Measurements from ENCODE around the gene SSR1.
"Not testable (repeated sequence)": the region's sequence is repeated elsewhere in the genome, so short reads cannot be mapped to it uniquely, and the experiment has no call there.

Gene SSR1

DNA sequence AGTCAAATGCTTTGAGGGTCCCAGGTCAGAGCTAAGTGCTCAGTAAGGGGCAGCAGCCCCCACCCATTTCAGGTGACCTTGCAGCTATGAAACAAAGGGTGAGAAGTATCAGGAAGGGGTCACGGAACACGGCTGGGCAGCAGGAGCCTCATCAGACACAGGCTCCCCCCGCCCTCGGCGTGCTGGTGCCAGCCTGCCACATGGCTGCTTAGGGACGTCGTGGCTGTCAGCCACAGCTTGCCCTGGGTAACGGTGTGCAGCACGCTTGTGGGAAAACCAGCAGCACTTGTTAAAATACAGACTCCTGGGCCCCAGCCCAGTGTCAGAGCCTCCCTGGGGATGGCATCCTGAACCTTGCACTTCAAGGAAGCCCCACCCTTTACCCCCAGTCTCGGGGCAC lies 39.3 kb downstream of the SSR1 start:
- no peak for DNase-seq

DNA sequence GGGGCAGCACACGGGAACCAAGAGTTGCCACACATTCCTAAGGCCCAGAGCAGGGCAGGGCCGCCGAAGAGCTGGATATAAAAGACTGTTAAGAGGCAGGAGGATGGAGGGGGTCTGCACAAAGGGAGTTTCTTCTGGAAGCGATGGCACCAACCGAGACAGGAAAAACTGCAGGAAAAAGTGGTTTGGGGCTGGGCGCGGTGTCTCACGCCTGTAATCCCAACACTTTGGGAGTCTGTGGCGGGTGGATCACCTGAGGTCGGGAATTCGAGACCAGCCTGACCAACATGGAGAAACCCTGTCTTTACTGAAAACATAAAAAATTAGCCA lies 41.8 kb downstream of the SSR1 start:
- DNase-seq = no peak

DNA sequence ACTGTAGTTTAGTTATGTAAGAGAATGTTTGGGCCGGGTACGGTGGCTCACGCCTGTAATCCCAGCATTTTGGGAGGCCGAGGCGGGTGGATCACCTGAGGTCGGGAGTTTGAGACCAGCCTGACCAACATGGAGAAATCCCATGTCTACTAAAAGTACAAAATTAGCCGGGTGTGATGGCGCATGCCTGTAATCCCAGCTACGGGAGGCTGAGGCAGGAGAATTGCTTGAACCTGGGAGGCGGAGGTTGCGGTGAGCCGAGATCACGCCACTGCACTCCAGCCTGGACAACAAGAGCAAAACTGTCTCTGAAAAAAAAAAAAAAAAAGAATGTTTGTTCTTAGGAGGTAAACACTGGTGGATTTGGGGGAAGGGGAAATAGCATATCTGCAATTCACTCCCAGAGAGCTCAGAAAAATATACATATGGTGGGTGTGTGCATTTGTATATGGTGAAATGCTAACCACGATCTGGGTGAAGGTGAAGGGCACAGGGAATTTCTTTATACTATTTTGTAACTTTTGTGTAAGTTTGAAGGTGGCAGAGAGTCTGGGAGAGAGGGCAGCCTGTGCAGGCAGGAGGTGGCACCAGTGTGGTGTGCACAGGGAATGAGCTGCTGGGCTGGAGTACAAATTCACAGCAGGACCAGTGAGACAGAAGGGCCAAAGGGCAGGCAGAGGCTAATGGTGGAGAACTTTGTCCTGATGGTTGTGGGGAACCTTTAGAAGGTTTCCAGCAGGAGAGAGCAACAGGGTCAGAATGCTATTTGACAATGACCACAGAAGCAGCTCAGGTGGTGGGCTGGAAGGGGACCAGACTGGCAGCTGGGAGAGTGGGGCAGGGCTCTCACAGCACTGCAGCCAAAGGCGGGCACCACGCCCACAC lies 42.4 kb downstream of the SSR1 start:
- no peak for DNase-seq

DNA sequence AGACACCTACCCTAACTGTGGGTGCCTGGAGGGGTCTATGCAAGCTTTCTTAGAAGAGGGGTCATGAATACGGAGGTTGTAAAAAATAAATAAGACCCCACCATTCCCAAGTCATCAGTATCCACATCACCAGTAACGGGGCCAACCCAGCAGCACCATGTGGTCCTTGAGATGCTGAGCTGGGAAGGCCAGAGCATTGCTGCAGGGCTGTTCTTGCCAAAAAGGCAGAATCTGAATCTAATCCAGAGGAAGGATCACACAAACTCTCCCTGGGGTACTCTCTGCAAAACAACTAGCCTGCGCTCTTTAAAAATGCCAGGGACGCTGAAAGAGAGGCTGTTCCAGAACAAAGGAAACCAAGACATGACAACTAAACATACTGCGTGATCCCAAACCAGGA lies 43.2 kb downstream of the SSR1 start:
- DNase-seq = no peak

DNA sequence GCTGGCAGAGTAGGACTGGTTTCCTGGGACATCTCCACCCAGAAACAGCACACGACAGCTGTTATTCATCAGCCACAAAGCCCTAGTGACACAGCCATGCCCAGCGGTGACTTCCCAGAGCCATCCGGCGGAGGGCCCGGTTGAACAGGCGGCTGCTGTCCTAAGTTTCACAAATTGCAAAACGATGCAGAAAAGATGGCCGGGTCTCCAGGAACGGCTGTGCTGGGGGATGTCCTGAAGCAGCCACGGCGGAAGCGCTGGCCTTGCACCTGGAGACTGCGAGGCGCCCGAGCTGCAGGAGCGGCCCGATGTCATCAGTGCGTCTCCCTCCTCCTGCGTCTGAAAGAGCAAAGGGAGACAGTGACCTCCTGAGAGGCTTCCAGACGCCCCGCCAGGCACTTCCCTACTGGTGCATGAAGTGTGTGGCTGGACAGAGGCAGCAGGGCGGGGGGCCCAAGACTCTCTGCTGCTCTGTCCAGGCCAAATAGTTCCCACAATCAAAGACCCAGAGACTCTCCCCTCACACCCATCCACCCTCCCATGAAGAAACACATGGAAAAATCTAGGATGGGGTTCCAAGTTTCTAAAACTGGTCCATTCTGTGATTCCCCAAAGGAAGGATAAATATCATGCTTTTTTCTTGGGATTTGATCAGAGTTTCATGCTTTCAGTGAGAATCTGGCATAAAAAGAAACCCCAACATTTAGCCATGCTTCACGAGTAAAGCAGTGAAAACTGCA lies 44.0 kb downstream of the SSR1 start:
- no peak for DNase-seq

DNA sequence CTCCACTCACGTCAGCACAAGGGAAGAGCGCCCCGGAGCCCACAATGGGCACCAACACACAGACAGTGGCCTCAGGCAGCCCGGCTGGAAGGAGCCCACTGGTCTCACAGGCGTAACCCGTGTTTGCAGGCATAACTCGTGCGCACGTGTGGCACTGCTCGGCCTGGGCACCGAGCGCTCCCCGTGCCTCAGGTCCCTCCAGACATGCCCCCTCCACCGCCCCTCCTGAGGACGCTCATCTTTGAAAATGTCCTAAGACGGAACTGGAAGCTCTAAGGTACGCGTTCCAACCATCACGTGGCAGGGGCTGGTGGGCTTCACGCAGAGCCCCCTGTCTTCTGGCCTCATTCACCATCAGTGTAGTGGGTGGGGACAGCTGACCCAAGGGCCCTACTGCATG lies 44.6 kb downstream of the SSR1 start:
- DNase-seq = no peak

DNA sequence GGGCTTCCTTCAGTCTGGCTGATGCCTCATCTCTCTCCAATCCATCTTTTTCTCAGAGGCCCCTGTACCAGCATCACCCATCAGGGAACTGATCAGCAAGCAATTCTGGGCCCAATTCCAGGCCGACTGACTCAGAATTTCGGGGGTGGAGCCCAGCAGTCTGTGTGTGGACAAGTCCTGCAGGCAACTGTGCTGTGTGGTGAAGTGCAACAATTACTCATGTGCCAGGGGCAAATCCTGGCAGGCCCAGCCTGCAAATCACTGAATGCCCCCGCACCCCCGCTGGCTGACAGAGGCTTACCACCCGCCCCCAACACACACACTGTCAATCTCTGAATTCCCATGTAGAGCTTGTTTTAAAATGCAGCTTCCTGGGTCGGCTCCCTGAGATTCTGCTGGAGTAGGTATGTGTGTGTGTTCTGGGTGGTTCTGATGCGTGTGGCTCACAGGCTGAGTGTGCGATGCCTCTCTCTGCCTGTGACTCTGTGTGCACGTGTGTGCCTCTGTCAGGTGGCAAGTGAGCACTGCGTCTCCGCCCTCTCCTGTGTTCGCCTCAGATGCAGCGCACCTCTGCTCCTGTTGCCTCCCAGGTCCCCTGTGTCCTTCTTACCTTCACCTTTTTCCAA lies 45.4 kb downstream of the SSR1 start:
- DNase-seq = no peak

- DNase-seq = no peak
Measured at GRCh38 chr6:7267071-7267465, 45.9 kb downstream of the SSR1 start.

GRCh38 chr6:7265385-7265726 lies 47.6 kb downstream of the SSR1 start:
- not testable (repeated sequence) for DNase-seq

DNA sequence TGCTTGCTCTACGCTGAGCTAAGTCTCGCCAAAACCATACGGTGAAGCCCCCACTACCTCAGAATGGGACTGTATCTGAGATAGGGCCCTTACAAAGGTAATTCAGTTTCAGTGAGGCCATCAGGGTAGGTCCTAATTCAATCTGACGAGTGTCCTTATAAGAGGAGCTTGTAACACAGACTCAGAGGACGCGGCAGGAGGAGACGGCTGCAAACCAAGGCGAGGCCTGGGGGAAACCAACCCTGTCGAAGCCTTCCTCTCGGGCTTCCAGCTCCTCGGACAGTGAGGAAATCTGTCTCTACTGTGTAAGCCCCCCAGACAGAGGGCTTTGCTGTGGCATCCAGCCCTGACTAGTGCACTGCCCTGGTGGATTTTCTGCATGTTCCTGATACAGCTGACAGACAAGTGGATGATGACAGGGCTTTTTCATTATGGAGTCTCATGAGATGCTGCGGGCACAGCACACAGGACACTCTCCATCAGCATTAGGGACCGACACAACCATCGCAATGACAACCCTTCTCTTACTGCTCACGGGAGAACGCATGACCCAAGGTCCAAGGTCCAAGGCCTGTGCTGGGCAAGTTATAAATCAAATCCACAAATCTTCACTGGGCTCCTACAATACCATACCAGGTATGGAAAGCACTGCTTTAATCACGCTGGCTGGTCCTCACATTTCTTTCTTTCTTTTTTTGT lies 48.2 kb downstream of the SSR1 start:
- no peak for DNase-seq

GRCh38 chr6:7264041-7264440 lies 49.0 kb downstream of the SSR1 start:
- no peak for DNase-seq

DNA sequence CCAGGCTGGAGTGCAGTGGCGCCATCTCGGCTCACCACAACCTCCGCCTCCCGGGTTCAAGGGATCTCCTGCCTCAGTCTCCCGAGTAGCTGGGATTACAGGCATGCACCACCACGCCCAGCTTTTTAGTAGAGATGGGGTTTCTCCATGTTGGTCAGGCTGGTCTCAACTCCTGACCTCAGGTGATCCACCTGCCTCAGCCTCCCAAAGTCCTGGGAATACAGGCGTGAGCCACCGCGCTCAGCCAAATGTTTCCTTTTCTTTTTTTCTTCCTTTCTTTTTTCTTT lies 49.5 kb downstream of the SSR1 start:
- not testable (repeated sequence) for DNase-seq

GRCh38 chr6:7262746-7263518 lies 50.1 kb downstream of the SSR1 start:
- DNase-seq = no peak

DNA sequence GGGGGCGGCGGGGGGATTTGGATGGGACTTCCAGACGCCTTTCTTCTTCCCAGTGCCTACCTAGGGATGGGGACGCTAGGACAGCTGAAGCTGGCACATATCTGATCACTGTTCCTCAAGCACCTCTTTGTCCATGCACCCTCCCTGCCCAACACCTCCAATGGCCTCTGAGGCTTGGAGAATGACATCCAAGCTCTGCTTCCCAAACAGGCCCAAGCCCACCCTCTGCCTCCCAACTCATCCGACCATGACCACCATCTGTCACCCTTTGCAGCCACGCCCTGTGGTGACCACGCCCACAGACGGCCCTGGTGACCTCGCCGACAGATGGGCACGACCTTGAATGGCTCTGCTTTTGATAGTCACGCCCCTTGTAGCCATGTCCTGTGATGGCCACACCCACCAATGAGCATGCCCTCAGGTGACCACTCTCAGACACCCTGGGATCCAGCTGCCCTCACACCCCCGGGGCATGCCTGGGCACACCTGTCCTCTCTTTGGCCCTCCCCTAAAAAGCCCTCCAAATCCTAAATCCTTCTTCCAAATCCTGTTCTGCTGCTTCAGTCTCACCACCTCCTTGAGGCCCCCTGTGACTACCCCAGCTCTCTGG lies 51.0 kb downstream of the SSR1 start:
- no peak for DNase-seq

DNA sequence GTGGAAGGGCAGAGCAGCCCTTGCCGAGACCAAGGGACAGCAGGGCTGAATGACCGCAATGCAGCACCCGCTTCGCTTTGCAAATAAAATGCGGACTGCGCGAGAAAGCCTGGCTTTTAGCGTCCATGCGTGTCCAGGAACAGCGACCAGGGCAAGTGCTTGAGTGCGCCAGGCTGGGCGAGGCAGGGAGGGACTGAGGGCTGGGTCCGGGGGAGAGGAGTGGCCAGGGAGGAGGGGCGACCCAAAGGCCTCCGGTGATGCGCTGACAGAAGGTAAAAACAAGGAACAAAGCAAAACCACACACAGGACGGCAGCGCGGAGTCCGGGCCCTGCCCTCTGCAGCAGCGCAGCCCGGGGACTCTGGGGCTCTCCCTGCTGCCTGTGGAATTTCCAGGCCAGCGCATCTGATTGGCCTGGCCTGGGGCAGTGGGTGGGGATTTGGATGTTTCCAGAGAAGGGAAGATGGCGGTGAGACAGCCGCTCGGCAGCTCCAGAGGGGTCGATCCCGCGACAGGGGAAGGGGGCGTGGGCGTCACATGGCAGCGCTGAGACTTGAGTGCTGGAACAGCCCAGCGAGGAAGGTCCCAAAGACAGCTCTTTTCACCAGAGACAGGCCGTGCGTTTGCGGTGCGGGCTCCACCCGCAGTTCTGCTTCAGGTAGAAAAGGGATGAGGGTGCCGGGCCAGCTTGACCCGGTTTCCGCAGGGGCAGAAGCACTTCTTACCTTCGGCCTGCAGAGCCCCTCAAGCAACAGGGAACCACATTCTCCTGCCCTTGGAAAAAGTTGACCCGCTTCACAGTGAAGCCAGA lies 51.8 kb downstream of the SSR1 start:
- no peak for DNase-seq

- DNase-seq = no peak
Measured at GRCh38 chr6:7260291-7261031, 52.5 kb downstream of the SSR1 start.

DNA sequence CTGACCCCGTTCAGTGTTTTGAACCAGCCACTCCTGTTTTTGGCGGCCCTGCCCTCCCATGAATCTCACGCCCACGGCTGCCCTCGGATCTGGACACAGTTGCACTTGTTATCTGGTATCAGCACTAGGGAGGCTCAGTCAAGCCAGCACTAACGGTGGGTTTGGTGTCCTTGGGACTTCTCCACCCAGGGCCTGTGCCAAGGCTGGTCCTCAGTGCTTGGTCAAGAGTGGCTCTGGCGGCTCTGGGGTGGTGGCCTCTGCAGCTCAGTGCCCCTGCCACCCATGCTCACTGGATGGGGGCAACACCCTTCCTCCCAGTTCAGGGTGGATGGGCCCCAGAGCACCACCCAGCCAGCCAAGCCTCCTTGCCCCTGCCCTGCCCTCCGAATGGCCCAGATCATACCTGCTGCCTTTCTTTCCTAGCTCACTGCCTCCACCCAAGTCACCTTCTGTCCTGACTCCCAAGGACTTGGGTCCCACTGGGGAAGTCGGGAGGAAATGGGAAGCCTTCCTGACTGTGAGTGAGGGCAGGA lies 54.7 kb downstream of the SSR1 start:
- DNase-seq = no peak

DNA sequence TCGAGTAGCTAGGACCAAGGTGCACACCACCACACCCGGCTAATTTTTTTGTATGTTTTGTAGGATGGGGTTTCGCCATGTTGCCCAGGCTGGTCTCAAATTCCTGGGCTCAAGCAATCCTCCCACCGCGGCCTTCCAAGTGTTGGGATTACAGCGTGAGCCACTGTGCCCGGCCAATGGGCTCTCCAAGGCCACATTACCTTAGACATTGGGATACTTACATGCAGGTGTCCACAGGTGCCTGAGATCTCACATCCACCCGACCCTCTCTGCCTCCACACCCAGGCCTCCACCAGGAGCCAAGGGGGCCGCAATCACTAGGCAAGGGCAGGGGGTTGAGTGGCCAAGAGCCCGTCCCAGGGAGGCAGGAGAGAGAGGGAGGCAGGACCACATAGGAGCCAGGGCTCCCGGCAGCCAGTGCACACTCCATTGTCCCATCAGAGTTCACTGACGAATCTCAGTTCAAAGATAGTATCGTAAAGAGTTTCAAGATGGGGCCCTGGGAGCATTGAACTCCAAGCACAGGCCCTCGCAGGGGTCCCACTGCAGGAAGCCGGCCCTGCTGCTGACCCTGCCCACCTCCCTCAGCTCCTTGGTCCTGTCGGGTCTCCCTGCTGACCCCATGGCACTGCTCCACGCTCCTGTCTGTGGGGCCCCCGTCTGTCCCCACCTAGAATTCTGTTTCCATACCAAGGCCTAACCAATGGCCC lies 55.3 kb downstream of the SSR1 start:
- DNase-seq = no peak

DNA sequence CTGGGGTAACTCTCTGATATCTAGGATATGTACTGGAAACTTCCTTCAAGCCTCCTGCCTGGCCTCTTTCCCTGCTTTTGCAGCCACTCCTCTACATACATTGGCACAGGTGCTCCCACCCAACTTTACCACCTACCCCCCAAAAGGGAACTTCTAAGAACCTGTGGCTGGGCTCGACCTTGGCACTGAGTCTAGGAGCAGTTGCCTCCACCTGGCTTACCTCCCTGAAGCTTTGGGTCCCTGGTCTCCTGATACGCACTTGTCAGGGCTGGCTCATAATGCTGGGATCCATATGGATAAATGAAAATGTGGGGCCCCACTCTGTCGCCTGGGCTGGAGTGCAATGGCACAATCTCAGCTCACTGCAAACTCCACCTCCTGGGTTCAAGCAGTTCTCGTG lies 56.2 kb downstream of the SSR1 start:
- DNase-seq = no peak

DNA sequence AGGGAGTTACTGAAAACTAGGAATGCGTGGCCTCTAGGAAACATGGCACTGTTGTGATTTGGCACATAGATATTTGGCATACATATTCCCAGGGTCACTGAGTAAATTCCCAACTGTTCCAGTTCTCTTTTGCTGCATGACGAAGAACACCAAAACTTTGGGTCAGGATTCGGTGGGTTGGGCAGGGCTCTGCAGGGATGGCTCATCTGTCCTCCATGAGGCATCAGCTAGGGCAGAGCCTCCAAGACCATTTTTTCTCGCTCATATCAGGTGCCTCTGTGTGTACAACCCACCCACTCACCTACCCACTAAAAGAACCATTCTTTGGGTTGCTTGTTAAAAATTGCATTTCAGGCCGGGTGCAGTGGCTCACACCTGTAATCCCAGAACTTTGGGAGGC lies 57.1 kb downstream of the SSR1 start:
- DNase-seq = no peak

All from NCI-H1417 treated with DMSO at 0.1 percent for 48 hours (cell line).